ENCODE measurements around the gene PRM2. TPM values are rescaled to one million over a fixed set of nuclear protein-coding genes. Genes with fewer than 3 reads are reported as not detected.
A peak's percentile ranks its signal among the peaks of the same experiment; 100 is the strongest.

The PRM2 gene
- total RNA-seq: not detected
- polyA plus RNA-seq (2013, experiment 1 of 2): not detected
- not detected for polyA plus RNA-seq (2013, experiment 2 of 2)
- long read RNA-seq, experiment 1: 0 reads
- long read RNA-seq, experiment 2: 0 reads
- long read RNA-seq, experiment 3: 0 reads
- long read RNA-seq, experiment 4: 0 reads

- Histone ChIP-seq H3K9me3 (ENCODE audit: control insufficient read depth, low read length) (no peaks in the 10 kb centered on the region), H3K27me3 (ENCODE audit: control insufficient read depth, insufficient read depth, low read length, poor library complexity, severe bottlenecking) (no peaks in the 10 kb centered on the region), H3K4me3 (ENCODE audit: low read length) (no peak within 1 kb of the TSS), H3K9ac (ENCODE audit: extremely low read depth, low read length, poor library complexity, severe bottlenecking) (no peak within 1 kb of the TSS), H3K4me1 (ENCODE audit: control insufficient read depth, insufficient read depth, low read length) (no peaks in the 10 kb centered on the region), H3K27ac (ENCODE audit: low read depth, low read length) (no peak within 1 kb of the TSS), H3K36me3 (ENCODE audit: control insufficient read depth, insufficient read depth, low read length) (no peaks in the 10 kb centered on the region)
- peaks cover 5% of the 10 kb centered on the region for H3K4me1 Mint-ChIP-seq
- H3K4me3 Mint-ChIP-seq: no peak within 1 kb of the TSS
- H3K9me3 Mint-ChIP-seq: no peaks in the 10 kb centered on the region
- H3K27me3 Mint-ChIP-seq (ENCODE audit: insufficient read depth): peaks cover 2% of the 10 kb centered on the region
- WGBS, 2 experiments (ENCODE audit: insufficient coverage in 1 of 2, insufficient read length in 1 of 2): 93 to 94% methylated on average over 14 to 26 of the region's 26 CpGs
- TF ChIP-seq CTCF (conservative IDR thresholded peaks at IDR 0.05): no peak
- H3K36me3 Mint-ChIP-seq (ENCODE audit: low read depth): no peaks in the 10 kb centered on the region
- no peak within 1 kb of the TSS for H3K27ac Mint-ChIP-seq
- no peak for DNase-seq
Measured at GRCh38 chr16:11276143-11276895, at the start of gene PRM2. TSS of gene PRM2 (minus strand) at chr16:11276480. CDS start at chr16:11276370, 110 bp downstream.

GRCh38 chr16:11325404-11326083, 49.3 kb upstream of the PRM2 start:
- H3K27ac ChIP-seq (ENCODE audit: low read depth, low read length): no peak overlapping the region
- Mint-ChIP-seq H3K4me1 (peaks cover 18% of the 10 kb centered on the region), H3K27ac (peak overlapping the region; percentile 6)

More at GRCh38 chr16:11325404-11326083, 49.3 kb upstream of the PRM2 start:
- H3K4me3 Mint-ChIP-seq: no peak overlapping the region
- H3K36me3 Mint-ChIP-seq (ENCODE audit: low read depth): no peaks in the 10 kb centered on the region
- H3K27me3 Mint-ChIP-seq (ENCODE audit: insufficient read depth): no peaks in the 10 kb centered on the region
- WGBS, 2 experiments (ENCODE audit: insufficient coverage in 1 of 2, insufficient read length in 1 of 2): 83% methylated on average over 7 to 10 of the region's 10 CpGs
- H3K27me3 ChIP-seq (ENCODE audit: control insufficient read depth, insufficient read depth, low read length, poor library complexity, severe bottlenecking): no peaks in the 10 kb centered on the region
- H3K36me3 ChIP-seq (ENCODE audit: control insufficient read depth, insufficient read depth, low read length): no peaks in the 10 kb centered on the region
- H3K9ac ChIP-seq (ENCODE audit: extremely low read depth, low read length, poor library complexity, severe bottlenecking): no peak overlapping the region
- peaks cover 6% of the 10 kb centered on the region for H3K9me3 Mint-ChIP-seq
- no peak for DNase-seq
- no peak for TF ChIP-seq CTCF (conservative IDR thresholded peaks at IDR 0.05)
- H3K4me3 ChIP-seq (ENCODE audit: low read length): no peak overlapping the region
- no peaks in the 10 kb centered on the region for H3K9me3 ChIP-seq (ENCODE audit: control insufficient read depth, low read length)
- peaks cover 4% of the 10 kb centered on the region for H3K4me1 ChIP-seq (ENCODE audit: control insufficient read depth, insufficient read depth, low read length)

Measured in endodermal cell (in vitro differentiated cells).